ENCODE measurements around the gene NOX1. TPM values are rescaled to one million over a fixed set of nuclear protein-coding genes. Genes with fewer than 3 reads are reported as not detected.
"Not testable (repeated sequence)": the region's sequence is repeated elsewhere in the genome, so short reads cannot be mapped to it uniquely, and the experiment has no call there.

NOX1 gene
- total RNA-seq, 2 donors from 2014 or later = 0.82 TPM; not detected in 1

DNA sequence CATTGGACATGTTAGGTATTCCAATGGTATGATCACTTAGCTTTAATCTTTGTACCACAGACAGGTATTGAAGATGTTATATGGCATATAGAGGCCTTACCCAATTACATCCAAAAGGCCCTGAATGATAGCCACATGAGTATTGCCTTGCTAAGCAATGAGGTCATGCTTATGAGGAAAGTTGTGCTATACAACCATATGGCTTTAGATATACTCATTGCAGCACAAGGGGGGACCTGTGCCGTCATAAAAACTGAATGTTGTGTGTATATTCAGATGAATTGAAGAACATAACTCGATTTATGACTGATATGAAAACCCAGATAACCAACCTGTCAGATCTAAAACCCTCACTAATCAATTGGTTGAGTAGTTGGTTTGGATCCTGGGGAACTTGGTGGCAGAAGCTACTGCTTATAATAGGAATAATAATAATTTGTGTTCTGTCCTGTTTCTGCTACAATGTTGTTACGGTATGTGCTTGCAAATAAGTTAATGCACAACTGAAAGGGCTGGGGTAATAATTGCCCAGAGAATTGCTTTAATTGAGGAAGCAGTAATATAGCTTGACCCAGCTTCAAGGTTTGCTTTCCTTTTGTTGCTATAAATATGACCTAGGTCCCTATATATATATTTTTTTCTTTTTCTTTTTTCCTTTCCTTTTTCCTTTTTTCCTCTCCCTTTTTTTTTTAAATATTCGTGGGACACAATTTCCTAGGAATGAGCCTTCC lies 75.5 kb downstream of the NOX1 start:
- TF ChIP-seq, protein P1, sequence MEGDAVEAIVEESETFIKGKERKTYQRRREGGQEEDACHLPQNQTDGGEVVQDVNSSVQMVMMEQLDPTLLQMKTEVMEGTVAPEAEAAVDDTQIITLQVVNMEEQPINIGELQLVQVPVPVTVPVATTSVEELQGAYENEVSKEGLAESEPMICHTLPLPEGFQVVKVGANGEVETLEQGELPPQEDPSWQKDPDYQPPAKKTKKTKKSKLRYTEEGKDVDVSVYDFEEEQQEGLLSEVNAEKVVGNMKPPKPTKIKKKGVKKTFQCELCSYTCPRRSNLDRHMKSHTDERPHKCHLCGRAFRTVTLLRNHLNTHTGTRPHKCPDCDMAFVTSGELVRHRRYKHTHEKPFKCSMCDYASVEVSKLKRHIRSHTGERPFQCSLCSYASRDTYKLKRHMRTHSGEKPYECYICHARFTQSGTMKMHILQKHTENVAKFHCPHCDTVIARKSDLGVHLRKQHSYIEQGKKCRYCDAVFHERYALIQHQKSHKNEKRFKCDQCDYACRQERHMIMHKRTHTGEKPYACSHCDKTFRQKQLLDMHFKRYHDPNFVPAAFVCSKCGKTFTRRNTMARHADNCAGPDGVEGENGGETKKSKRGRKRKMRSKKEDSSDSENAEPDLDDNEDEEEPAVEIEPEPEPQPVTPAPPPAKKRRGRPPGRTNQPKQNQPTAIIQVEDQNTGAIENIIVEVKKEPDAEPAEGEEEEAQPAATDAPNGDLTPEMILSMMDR (IDR thresholded peaks at IDR 0.05) = no peak
- H3K9me3 ChIP-seq = no peaks in the 10 kb centered on the region
- no peak overlapping the region for H3K4me3 ChIP-seq
- H3K36me3 ChIP-seq = no peaks in the 10 kb centered on the region
- H3K27ac ChIP-seq = no peak overlapping the region
- no peaks in the 10 kb centered on the region for H3K4me1 ChIP-seq
- no peaks in the 10 kb centered on the region for H3K27me3 ChIP-seq
- DNase-seq (ENCODE audit: low spot score) = no peak

DNA sequence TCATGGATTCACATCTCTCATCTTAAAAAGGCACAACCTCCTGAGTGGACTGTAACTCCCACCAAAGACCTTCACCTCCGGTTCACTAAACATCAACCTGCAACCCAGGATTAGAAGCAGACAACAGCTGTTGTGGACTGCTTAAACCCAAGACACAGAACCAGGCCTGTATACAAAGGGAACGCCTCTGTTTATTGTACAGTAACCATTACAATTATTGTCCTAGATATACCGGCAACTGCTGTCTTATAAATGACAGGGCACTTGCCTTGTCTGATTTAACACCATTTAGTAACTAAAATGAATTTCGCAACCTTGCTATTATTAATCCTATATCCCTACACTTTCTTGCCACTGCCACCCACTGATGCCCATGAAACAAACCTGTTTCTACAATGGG lies 76.8 kb downstream of the NOX1 start:
- no peak for DNase-seq (ENCODE audit: low spot score)
- Histone ChIP-seq H3K36me3 (no peaks in the 10 kb centered on the region), H3K27me3 (no peaks in the 10 kb centered on the region), H3K4me3 (no peak overlapping the region), H3K9me3 (no peaks in the 10 kb centered on the region), H3K4me1 (no peaks in the 10 kb centered on the region), H3K27ac (no peak overlapping the region)
- TF ChIP-seq, protein P1 (IDR thresholded peaks at IDR 0.05) = no peak

DNA sequence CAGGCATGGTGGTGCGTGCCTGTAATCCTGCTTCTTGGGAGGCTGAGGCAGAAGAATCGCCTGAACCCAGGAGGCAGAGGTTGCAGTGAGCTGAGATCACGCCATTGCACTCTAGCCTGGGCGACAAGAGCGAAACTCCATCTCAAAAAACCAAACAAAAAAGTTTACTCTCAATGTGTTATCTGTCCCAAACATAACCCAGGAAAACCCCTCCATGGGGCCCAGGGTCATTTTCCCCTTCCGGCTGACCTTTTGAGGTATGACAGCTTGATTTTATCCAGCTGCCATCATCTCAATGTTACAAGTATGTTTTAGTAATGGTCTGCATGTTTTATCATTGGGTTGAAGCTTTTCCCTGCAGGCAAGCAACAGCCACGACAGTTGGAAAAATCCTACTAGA lies 77.8 kb downstream of the NOX1 start:
- not testable (repeated sequence) for H3K27ac ChIP-seq, H3K36me3 ChIP-seq

More for the DNA sequence above, 77.8 kb downstream of the NOX1 start:
- not testable (repeated sequence) for H3K9me3 ChIP-seq; H3K4me3 ChIP-seq; DNase-seq (ENCODE audit: low spot score); H3K4me1 ChIP-seq; H3K27me3 ChIP-seq

Other genes with a start within 250 kb of the NOX1 start
- 10 to 100 TPM in 1 of 2 donors, 1 to 10 TPM in 1; 7.5 to 12.0 TPM for gene TSPAN6, start 237.6 kb downstream of the NOX1 start, total RNA-seq
- 10 to 100 TPM; 14.9 to 15.3 TPM for gene SRPX2, start 230.2 kb downstream of the NOX1 start, total RNA-seq
- 1 to 10 TPM; 3.2 to 4.8 TPM for gene SYTL4, start 142.2 kb downstream of the NOX1 start, total RNA-seq
- gene CSTF2, start 54.0 kb downstream of the NOX1 start, total RNA-seq = 1 to 10 TPM; 3.6 to 5.3 TPM
- gene XKRX, start 54.6 kb upstream of the NOX1 start, total RNA-seq = under 1 TPM in 1 of 2 donors, not detected in 1; 0.28 TPM
- gene ARL13A, start 95.3 kb upstream of the NOX1 start, total RNA-seq = not detected
- gene TRMT2B, start 177.8 kb upstream of the NOX1 start, total RNA-seq = 10 to 100 TPM; 14.0 to 19.1 TPM
- under 1 TPM in 1 of 2 donors, not detected in 1; 0.33 TPM for gene TMEM35A, start 204.5 kb upstream of the NOX1 start, total RNA-seq
- under 1 TPM; 0.16 to 0.63 TPM for gene CENPI, start 223.8 kb upstream of the NOX1 start, total RNA-seq

Data from right atrium auricular region (tissue), 2 donors.